GM19193 (cell line): ENCODE data around the gene FERMT2.

ENCODE experiments used
- POLR2A ChIP-seq: IDR thresholded peaks from 4 replicates; pipeline ENCODE4 v1.6.1; 2011; ENCODE audit not compliant: insufficient read depth, insufficient read length; ENCODE audit errors: extremely low read depth

Gene FERMT2

GRCh38 chr14:52888839-52889838, 61.7 kb downstream of the FERMT2 start:
- TF ChIP-seq POLR2A: no peak

GRCh38 chr14:52888159-52888558, 62.7 kb downstream of the FERMT2 start:
- no peak for TF ChIP-seq POLR2A

- TF ChIP-seq POLR2A: no peak
Measured at GRCh38 chr14:52885230-52885629, 65.6 kb downstream of the FERMT2 start.

GRCh38 chr14:52883658-52884057, 67.2 kb downstream of the FERMT2 start:
- TF ChIP-seq POLR2A: no peak

GRCh38 chr14:52882824-52883223, 68.0 kb downstream of the FERMT2 start:
- TF ChIP-seq POLR2A: no peak

- no peak for TF ChIP-seq POLR2A
Measured at GRCh38 chr14:52879958-52880357, 70.9 kb downstream of the FERMT2 start.

GRCh38 chr14:52878946-52879345, 71.9 kb downstream of the FERMT2 start:
- TF ChIP-seq POLR2A: no peak

GRCh38 chr14:52878469-52878868, 72.4 kb downstream of the FERMT2 start:
- no peak for TF ChIP-seq POLR2A

- TF ChIP-seq POLR2A: no peak
Measured at GRCh38 chr14:52877628-52878027, 73.2 kb downstream of the FERMT2 start.

- no peak for TF ChIP-seq POLR2A
Measured at GRCh38 chr14:52876806-52877205, 74.0 kb downstream of the FERMT2 start.

- TF ChIP-seq POLR2A: no peak
Measured at GRCh38 chr14:52876311-52876710, 74.5 kb downstream of the FERMT2 start.

GRCh38 chr14:52875707-52876106, 75.1 kb downstream of the FERMT2 start:
- TF ChIP-seq POLR2A: no peak

- TF ChIP-seq POLR2A: no peak
Measured at GRCh38 chr14:52874389-52874788, 76.5 kb downstream of the FERMT2 start.

GRCh38 chr14:52873694-52874093, 77.2 kb downstream of the FERMT2 start:
- TF ChIP-seq POLR2A: no peak

- no peak for TF ChIP-seq POLR2A
Measured at GRCh38 chr14:52873065-52873464, 77.8 kb downstream of the FERMT2 start.

- TF ChIP-seq POLR2A: no peak
Measured at GRCh38 chr14:52871606-52872005, 79.2 kb downstream of the FERMT2 start.
